Brain pericyte (primary cell): ENCODE data around the gene PTTG1.
"Not testable (repeated sequence)": the region's sequence is repeated elsewhere in the genome, so short reads cannot be mapped to it uniquely, and the experiment has no call there.

Experiments used
- DNase-seq: peaks from one replicate; pipeline ENCODE4 v3.0.0-alpha.2; 2012; ENCODE audit warnings: low read depth, low spot score

PTTG1 gene

DNA sequence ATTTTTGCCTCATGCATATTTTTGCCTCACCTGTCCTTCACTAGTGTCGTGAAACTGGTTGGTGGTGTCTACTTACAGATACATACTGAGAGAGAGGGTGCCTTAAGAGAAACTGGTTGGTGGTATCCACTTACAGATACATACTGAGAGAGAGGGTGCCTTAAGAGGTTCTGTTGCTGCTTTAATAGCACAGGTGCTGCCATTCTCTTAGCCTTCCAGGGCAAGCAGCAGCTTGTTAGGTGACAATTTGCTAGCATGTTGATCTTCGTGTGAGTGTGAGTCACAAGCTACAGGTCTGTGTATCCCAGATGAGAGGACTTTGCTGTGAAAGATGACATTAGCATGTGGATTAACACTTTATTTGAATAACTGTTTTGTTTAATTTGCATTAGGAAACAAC is 1.4 kb downstream of the PTTG1 start:
- no peak for DNase-seq

DNA sequence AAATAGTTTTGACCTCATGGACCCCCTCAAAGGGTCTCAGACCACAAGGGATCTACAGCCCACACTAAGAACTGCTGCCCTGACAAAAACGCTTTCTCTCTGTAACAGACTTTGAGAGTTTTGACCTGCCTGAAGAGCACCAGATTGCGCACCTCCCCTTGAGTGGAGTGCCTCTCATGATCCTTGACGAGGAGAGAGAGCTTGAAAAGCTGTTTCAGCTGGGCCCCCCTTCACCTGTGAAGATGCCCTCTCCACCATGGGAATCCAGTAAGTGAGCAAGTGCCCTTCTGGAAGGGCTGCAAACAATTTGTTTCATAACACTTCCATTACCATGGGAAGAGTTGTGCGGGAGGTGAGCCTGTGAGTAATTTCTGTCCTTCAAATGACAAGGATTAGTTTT is 6.0 kb downstream of the PTTG1 start:
- DNase-seq: no peak

DNA sequence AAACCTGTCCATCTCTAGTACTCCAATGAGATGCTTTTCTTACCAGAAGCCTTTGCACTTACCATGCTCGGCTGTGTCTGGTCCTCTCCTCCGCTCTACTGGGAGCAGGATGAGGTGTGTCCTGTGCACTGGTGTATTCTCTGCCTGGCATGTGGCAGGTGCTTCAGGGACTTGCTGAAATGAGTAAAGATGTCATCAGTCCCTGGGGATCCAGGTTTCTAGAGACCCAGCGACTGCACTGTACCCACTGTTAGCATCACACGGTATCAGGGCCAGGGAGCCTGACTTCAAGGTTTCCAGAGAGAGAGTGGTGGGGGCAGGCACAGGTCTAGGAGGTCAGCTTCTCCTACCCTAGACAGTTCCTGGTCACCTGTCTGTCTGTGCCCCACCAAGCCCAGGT is 10.5 kb downstream of the PTTG1 start:
- DNase-seq: no peak

DNA sequence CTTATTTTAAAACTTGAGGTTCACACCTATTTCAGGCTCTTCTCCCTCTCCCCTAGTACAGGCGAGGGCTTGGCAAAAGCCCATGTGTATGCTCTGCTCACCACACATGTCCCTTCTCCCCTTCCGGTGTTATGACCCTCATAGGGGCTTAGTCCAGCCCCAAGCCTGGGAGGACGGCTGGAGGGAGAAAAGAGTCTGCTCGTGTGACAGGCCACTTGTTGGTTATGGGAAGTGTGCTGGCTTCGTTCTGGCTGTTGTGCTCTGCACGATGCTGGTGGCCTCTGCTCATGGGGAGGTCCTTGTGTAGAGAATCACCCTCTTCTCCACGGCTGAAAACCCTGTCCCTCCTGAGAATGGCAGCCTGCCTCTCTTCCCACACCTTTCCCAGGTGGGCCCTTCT is 11.1 kb downstream of the PTTG1 start:
- DNase-seq: no peak

DNA sequence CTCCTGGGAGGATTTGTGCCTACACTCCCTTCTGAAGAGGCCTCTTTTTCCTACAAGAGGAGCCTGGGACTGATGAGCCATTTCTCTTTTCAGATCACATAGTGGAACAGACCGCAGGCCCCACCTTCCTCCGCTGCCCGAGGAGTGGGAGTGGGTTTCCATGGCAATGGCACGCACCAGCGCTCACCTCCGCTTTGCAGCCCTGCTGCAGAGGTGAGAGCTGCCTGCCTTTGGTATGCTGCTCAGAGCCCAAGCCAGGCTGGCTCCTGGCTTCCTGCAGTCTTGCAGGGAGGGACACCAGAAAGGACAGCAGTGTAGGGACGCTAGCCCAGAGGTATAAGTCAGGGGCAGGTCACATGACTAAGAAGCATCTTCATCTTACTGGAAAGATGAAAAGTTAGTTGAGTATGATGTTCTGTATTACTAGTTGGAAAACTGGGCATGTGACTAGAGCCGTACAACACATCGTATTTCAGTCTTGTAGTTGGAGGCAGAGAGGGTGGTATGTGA is 12.4 kb downstream of the PTTG1 start:
- no peak for DNase-seq

DNA sequence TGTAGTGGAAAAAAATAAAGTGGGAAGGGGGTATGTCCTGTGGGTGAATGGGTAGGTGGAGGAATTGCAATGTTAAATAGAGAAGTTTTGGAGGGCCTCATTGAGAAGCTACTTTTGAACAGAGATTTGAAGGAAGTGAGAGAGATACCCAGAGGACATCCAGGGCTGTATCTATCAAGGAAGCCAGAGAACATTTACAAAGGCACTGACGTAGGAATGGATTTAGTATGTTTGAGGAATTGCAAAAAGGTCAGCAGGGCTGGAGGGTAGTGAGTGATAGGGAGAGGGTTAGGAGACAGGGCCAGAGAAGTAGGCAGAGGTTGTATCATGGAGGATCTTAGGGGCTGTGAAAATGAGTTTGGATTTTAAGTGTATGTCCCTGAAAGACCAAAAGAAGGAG is 13.9 kb downstream of the PTTG1 start:
- DNase-seq: no peak

DNA sequence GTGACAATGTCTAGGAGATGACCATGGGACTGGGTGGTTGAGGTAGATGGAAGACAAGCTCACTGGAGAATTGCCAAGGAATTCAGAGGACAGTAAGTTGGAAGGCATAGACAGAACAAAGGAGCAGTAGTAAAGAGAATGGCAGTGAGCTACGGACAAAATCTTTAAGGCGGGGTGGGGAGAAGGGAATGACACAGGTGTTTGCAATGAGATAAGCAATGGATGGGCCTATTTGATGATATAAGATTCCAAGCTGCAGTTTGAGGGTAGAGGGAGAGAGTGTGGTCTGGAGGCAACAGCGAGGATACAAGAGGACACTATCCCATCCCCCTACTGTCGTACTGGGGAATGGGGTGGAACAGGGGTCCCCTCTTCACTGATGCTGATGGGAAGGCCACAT is 14.4 kb downstream of the PTTG1 start:
- DNase-seq: no peak

DNA sequence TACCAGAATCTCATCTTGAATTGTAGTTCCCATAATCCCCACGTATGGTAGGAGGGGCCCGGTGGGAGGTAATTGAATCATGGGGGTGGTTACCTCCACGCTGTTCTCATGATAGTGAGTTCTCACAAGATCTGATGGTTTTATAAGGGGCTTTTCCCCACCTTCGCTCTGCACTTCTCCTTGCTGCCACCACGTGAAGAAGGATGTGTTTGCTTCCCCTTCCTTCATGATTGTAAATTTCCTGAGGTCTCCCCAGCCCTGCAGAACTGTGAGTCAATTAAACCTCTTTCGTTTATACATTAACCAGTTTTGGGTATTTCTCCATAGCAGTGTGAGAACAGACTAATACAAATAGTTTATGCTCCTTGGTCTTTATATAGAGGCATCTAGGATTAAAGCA is 15.0 kb downstream of the PTTG1 start:
- not testable (repeated sequence) for DNase-seq

DNA sequence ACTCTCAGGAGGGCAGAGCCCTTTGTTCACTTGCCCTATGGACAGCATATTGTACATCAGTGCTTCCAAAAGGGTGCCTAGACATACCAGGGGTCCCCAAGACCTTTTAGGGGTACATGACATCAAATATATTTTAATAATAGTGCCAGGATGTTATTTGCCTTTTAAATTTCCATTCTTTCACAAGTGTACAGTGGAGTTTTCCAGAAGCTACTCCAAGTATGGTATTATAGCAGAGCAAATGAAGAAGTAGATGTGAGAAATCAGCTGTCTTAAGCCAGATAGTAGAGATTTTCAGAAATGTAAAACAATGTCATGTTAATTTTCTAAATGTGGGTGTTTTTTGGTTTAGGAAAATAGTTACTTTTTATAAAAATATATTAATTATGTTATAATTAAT is 15.6 kb downstream of the PTTG1 start:
- no peak for DNase-seq

DNA sequence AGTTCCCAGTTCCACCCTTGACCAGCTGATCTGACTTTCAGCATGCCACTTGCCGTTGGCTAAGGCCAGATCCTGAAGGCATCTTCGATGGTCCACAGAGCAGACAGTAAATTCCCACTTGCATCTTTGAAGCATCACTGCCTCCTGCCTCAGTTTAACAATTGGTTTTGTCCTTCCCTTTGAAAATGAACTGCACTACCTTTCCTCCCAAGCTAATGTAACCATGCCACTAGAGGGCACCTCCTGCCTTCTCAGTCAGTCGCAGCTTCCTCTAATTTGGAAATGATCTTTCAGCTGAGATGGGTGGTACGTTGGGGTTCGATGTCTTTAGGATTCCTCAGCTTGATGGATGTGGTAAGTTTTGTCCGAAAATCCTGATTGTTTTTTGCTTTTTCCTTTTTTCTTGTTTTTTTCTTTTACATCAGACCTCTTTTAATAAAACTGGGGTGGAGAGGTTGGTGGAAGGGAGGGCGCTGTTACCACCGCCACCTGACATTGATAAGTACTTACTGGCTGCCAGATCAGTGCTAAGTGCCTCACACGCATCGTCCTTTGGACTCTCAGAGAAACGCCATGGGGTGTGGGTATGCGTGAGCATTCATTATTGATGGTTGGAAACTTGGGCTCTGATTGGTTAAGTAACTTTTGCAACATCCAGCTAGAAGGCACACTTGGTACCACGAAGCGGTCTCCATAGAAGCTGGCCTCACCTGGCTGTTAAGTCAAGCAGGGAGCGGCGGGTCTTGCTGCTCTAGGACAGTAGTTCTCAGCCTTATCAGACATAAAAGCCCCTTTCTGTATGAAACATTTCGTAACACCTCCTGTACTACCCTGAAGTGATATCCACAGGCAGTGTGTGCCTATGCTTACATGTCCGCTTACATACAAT is 16.9 kb downstream of the PTTG1 start:
- no peak for DNase-seq

DNA sequence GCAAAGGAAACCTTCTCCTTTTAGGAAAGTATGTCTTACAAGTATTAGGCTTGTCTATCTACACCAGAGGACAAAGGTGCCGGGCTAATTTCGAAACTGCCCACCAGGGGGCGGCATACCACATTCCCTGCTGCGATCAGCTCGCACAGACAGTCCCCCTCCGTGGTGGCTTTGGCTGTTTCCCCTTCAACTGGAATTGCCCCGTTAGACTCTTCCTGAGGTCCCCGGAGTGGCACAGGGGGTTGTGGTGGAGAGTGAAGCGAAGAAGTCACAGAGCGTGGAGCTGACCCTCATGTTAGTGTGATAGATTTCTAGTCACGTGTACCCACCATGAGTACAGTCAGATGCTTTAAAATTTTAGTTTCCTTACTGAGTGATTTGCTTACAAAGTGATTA is 17.5 kb downstream of the PTTG1 start:
- DNase-seq: peak; percentile 51

DNA sequence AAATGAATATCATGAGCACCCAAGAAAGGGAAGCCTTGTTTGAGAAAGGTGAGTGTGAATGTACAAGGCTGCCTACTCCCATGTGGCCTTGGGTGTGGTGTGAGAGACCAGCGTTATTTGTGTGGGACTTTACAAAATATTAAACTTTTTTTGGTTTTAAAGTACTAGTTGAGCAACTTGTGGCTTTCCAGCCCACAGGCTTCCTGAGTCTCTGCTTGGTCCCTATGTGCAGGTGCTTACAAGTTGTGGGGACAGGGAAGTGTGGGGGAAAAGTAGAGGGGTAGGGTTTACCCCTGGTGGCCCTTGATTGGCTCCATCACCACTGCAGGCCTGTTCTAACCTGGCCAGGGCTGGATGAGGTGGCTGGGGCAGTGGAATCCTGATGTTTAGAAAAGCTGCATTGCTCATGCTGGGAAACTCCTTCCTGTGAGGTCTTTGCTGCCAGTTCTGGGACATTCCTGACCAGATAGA is 19.7 kb downstream of the PTTG1 start:
- DNase-seq: no peak

DNA sequence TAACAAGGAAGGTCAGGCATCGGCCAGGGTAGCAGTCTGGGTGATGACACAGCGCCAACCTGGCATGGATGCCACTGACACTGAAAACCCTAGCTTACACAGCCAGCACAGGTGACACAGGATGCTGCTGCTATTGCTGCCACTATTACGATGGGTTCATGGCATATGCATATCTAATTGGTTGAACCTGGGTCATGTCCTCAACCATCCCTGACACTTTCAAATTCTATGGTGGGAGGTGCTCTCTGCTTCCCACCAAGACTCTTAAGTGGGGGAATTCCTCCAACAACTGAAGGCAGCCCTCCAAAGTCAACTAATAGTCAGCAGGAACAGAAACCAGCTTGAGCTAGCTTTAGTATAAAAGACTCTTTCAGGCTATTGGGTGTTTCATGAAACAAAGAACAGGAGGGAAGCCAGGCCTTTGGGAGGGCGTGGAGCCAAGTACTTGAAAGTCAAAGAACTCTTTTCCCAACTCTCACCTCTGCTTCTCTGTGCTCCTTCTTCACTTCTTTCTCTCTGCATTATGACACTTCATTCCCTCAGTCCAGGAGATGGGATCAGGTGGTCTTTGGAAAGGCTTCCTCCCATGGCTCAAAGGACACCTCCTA is 21.3 kb downstream of the PTTG1 start:
- DNase-seq: no peak

DNA sequence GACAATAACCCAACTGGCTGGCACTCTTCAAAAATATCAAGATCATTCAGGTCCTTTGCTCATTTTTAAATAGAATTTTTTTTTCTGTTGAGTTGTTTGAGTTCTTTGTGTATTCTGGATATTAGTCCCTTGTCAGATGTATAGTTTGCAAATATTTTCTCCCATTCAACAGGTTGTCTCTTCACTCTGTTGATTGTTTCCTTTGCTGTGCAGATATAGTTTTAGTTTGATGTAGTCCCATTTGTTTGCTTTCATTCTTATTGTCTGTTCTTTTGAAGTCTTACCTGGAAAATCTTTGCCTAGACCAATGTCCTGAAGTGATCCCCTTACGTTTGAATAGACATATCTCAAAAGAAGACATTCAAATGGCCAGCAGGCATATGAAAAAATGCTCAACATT is 22.8 kb downstream of the PTTG1 start:
- DNase-seq: no peak

DNA sequence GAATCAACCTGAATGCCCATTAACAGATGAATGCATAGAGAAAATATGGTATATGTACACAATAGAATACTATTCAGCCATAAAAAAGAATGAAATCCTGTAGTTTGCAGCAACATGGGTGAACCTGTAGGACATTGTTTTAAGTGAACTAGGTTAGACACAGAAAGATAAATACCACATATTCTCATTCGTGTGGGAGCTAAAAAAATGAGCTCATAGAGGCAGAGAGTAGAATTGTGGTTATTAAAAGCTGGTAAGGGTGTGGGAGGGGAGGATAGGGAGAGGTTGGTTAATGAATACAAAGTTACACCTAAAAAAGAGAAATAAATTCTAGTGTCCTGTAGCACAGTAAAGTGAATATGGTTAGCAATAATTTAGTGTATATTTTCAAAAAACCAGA is 23.5 kb downstream of the PTTG1 start:
- no peak for DNase-seq

DNA sequence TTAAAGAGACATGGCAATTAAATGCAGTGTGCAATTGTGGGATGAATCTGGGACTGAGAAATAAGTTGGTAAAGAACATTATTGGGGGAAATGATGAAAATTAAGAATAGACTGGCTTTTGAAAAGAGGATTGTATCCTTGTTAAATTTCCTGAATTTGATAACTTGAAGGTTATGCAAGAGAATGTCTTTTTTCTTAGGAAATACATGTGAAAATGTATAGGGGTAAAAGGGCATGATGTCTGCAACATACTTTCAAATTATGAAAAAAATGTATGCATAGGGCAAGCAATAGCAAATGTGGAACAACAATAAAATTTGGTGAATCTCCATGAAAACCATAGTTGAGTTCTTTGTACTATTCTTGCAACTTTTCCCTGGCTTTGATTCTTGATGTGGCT is 24.1 kb downstream of the PTTG1 start:
- DNase-seq: no peak

DNA sequence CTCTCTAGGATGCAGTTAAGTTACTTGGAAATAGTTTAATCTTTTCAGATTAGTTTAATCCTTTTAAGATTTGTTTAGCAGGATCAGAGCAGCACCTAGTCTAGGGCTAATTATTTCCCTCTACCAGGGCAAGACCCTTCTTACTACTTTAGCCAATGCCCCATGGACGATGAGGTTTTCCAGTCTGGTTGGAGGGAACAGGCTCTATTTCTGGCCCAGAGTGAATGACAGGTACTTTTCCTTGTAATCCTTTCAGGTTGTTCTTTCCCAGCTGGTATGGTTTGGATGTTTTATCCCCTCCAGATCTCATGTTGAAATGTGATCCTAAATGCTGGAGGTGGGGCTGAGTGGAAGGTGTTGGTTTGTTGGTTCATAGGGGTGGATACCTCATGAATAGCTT is 27.2 kb downstream of the PTTG1 start:
- no peak for DNase-seq

DNA sequence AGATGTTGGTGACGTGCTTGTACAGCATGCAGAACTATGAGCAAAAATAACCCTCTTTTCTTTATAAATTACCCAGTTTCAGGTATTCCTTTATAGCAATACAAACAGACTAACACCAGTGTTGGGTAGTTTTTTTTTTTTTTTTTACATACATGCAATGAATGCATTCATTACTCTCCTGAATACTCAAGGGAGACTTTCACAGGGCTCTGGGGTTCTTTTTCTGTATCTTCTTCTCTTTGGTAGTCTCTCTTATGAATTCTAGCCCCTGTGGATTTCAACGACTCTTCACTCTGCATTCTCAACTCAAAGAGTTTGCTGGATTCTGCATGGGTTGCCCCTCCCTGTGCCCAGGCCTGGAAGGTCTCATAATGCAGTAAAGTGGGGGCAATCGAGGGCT is 27.8 kb downstream of the PTTG1 start:
- DNase-seq: no peak

DNA sequence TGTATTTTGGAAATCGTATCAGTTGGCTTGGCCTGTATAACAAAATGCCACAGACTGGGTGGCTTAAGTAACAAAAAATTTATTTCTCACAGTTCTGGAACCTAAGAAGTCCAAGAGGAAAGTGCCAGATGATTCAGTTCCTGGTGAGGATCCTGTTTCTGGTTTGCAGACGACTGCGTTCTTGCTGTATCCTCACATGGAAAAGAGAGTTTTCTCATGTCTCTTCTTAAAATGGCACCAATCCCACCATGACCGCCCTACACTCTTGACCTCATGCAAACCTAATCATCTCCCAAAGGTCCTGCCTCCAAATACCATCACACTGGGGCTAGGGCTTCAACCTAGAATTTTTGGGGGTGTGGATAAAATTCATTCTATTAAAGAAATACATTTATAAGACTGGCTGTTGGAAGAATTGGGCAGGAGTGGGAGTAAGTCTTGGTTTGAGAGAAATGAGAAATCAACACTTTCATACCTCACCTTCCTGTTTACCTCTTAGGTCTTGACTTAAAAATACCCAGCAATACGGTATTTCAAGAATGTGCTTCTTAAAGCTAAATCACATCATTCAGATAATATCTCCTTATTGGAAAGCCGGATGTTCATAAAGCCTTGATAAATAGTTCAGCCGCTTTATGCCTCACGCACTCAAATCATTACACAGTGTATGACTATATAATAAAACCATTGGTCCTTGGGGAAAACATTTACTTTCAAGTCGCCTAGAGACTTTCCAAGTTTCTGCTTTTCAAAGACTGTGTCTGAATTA is 28.7 kb downstream of the PTTG1 start:
- DNase-seq: no peak

DNA sequence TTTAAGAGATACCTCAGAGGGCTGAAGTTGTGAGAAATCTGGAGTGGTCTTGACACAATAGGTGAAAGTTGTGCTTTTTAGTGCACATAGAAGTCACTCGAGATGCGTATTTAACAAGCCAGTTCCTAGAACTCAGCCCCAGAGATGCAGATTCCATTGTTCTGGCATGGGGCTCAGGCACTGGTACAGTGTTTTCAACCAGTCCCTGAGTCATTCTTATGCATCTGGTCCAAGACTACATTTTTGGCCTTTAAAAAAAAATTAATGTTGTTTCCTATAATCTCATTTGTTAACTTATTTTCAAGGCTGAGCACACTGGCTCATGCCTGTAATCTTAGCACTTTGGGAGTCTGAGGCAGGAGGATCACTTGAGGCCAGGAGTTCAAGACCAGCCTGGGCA is 29.6 kb downstream of the PTTG1 start:
- DNase-seq: no peak

DNA sequence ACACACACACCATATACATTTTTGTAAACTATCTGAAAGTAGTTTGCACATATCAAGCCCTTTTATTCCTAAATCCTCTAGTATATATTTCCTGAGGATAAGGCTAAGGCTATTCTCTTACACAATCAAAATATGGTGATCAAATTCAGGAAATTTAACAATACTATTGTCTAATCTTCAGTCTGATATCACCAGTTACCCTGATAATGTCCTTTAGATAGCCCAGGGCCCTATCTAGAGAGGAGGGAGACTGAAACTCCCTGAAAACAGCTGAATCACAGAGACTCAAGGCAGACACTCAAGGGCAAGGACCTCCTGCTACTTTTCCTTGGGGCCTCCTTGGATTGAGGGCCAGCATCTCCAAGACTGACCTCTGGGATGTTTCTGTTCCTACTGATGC is 30.4 kb downstream of the PTTG1 start:
- no peak for DNase-seq

DNA sequence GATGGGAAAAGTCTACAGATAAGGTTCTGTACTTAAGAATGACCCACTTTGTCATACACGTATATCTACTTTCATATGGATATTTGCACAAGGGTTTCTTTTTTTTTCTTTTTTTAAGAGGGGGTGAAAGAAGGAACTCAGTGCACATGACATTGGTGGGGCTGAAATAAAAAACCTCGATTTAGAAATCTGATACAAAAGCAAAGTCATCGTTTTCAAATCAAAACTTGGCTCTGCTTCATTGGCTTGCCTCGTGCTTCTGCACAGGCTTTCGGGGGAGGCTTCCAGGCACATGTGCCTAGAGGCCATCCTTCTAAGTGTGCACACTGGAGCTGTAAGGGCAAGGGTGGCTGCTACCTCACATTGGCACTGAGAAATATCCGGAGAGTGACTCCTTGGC is 31.1 kb downstream of the PTTG1 start:
- DNase-seq: no peak
